NCI-H2196 (cell line): ENCODE data around the gene OR6M1.

ENCODE experiments used
- DNase-seq: peaks from one replicate; lab custom pipeline; 2025; ENCODE audit not compliant: unreplicated experiment; lab: John Stamatoyannopoulos, UW

The OR6M1 gene

GRCh38 chr11:123806249-123806648 lies at the start of gene OR6M1:
OR6M1 (minus strand) TSS chr11:123806349; CDS start chr11:123806349, 0 bp downstream.
- no peak for DNase-seq

GRCh38 chr11:123853038-123853437 lies 46.9 kb upstream of the OR6M1 start:
- DNase-seq, result no peak

- DNase-seq, result no peak
Measured at GRCh38 chr11:123852321-123852720, 46.2 kb upstream of the OR6M1 start.

GRCh38 chr11:123851110-123851509 lies 45.0 kb upstream of the OR6M1 start:
- DNase-seq, result no peak

- DNase-seq, result no peak
Measured at GRCh38 chr11:123841174-123841573, 35.0 kb upstream of the OR6M1 start.

- no peak for DNase-seq
Measured at GRCh38 chr11:123839131-123839530, 33.0 kb upstream of the OR6M1 start.

GRCh38 chr11:123838659-123839058 lies 32.5 kb upstream of the OR6M1 start:
- DNase-seq, result no peak

- DNase-seq, result no peak
Measured at GRCh38 chr11:123838199-123838598, 32.0 kb upstream of the OR6M1 start.

- DNase-seq, result no peak
Measured at GRCh38 chr11:123833095-123833494, 26.9 kb upstream of the OR6M1 start.

GRCh38 chr11:123829745-123830144 lies 23.6 kb upstream of the OR6M1 start:
- DNase-seq, result no peak

- no peak for DNase-seq
Measured at GRCh38 chr11:123822599-123822998, 16.4 kb upstream of the OR6M1 start.

- no peak for DNase-seq
Measured at GRCh38 chr11:123822032-123822431, 15.9 kb upstream of the OR6M1 start.

GRCh38 chr11:123815122-123815521 lies 9.0 kb upstream of the OR6M1 start:
- no peak for DNase-seq

GRCh38 chr11:123801765-123802164 lies 4.4 kb downstream of the OR6M1 start:
- DNase-seq, result no peak

- DNase-seq, result no peak
Measured at GRCh38 chr11:123800036-123800435, 6.1 kb downstream of the OR6M1 start.

GRCh38 chr11:123799438-123799837 lies 6.7 kb downstream of the OR6M1 start:
- DNase-seq, result no peak

- no peak for DNase-seq
Measured at GRCh38 chr11:123798513-123799252, 7.5 kb downstream of the OR6M1 start.

- DNase-seq, result no peak
Measured at GRCh38 chr11:123798079-123798478, 8.1 kb downstream of the OR6M1 start.

- DNase-seq, result no peak
Measured at GRCh38 chr11:123797541-123797940, 8.6 kb downstream of the OR6M1 start.

GRCh38 chr11:123797114-123797513 lies 9.0 kb downstream of the OR6M1 start:
- DNase-seq, result no peak

GRCh38 chr11:123796226-123796625 lies 9.9 kb downstream of the OR6M1 start:
- DNase-seq, result no peak

GRCh38 chr11:123783536-123783935 lies 22.6 kb downstream of the OR6M1 start:
- no peak for DNase-seq

- DNase-seq, result no peak
Measured at GRCh38 chr11:123778511-123778910, 27.6 kb downstream of the OR6M1 start.
